Cardiac fibroblast (primary cell): ENCODE results near the gene MIP.

Experiments used
- DNase-seq, 2 donors: peaks; one replicate each; pipeline versions ENCODE4 v3.0.0 to v3.0.0-alpha.2; 2010; ENCODE audit warnings: low read depth in 2 of 2
- H3K4me3 ChIP-seq, 2 donors: replicated peaks in 1 of 2; 1 replicate in 1 of 2; 2 replicates in 1 of 2; pipeline ENCODE4 v1.5.1; 2011; ENCODE audit warnings: low read depth in 2 of 2, low read length in 2 of 2, mild to moderate bottlenecking in 2 of 2, moderate library complexity in 1 of 2
- TF ChIP-seq, protein P1 (sequence below): IDR thresholded peaks from one replicate; pipeline ENCODE4 v1.5.1; 2011; ENCODE audit warnings: low read depth, mild to moderate bottlenecking, low read length, inconsistent platforms

The MIP gene

GRCh38 chr12:56476972-56477432, 22.5 kb upstream of the MIP start:
- H3K4me3 ChIP-seq = no peak overlapping the region
- TF ChIP-seq, protein P1, sequence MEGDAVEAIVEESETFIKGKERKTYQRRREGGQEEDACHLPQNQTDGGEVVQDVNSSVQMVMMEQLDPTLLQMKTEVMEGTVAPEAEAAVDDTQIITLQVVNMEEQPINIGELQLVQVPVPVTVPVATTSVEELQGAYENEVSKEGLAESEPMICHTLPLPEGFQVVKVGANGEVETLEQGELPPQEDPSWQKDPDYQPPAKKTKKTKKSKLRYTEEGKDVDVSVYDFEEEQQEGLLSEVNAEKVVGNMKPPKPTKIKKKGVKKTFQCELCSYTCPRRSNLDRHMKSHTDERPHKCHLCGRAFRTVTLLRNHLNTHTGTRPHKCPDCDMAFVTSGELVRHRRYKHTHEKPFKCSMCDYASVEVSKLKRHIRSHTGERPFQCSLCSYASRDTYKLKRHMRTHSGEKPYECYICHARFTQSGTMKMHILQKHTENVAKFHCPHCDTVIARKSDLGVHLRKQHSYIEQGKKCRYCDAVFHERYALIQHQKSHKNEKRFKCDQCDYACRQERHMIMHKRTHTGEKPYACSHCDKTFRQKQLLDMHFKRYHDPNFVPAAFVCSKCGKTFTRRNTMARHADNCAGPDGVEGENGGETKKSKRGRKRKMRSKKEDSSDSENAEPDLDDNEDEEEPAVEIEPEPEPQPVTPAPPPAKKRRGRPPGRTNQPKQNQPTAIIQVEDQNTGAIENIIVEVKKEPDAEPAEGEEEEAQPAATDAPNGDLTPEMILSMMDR = no peak
- DNase-seq = no peak

DNA sequence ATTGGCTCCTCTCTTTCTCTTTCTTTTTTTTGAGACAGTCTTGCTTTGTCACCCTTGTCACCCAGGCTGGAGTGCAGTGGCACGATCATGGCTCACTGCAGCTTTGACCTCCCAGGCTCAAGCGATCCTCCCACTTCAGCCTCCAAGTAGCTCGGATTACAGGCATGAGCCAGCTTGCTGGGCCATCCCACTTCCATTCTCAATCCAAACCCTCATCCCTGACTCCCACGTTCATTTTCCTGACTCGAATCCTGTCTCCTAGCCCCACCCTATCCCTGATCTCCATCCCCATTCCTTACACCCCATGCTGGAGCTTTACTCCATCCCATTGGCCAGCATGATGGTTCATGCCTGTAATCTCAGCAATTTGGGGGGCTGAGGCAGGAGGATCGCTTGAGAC, 21.7 kb upstream of the MIP start:
- DNase-seq = no peak
- H3K4me3 ChIP-seq = no peak overlapping the region
- TF ChIP-seq, protein P1 = no peak

DNA sequence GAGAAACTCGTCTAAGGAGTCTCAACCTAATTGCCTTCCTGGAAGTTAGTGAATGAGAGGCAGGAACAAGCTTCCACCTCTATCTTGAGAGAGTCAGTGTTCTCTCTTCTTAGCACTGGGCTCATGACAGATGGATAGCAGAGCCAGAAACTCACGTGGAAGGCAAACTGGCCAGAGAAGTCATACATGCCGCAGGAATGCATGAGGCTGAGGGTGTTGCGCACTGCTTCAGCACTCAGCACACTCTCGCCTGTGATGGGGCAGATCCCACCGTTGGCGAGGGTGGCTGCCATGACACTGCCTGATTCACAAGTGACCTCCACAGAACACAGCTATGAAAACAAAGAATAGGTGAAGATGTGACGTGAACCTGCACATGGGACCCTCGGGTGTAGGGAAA, 19.9 kb upstream of the MIP start:
- TF ChIP-seq, protein P1 = no peak
- no peak for DNase-seq
- H3K4me3 ChIP-seq = no peak overlapping the region

DNA sequence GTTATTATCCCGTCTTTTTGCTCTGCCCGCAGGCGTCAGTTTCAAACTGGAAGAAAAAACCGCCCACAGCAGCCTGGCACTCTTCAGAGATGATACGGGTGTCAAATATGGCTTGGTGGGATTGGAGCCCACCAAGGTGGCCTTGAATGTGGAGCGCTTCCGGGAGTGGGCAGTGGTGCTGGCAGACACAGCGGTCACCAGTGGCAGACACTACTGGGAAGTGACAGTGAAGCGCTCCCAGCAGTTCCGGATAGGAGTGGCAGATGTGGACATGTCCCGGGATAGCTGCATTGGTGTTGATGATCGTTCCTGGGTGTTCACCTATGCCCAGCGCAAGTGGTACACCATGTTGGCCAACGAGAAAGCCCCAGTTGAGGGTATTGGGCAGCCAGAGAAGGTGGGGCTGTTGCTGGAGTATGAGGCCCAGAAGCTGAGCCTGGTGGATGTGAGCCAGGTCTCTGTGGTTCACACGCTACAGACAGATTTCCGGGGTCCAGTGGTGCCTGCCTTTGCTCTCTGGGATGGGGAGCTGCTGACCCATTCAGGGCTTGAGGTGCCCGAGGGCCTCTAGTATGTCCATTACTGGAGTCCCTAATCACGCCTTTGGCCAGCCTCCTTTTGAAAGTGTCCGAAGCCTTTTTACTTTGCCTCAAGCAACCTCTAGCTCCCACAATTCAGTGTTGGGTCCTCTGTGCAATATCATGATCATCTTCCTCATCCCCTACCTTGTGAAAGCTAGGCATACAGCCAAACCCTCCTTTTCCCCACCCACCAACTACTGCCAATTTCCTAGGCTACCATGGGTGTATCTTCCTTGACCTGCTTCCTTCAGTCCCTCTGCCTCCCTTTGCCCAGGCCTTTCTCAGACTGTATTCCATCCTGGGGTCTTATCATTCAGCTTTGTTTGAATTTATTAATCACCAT, 14.8 kb upstream of the MIP start:
- no peak for DNase-seq
- H3K4me3 ChIP-seq = peak overlapping the region; percentile 94 to 97
- TF ChIP-seq, protein P1 = no peak

DNA sequence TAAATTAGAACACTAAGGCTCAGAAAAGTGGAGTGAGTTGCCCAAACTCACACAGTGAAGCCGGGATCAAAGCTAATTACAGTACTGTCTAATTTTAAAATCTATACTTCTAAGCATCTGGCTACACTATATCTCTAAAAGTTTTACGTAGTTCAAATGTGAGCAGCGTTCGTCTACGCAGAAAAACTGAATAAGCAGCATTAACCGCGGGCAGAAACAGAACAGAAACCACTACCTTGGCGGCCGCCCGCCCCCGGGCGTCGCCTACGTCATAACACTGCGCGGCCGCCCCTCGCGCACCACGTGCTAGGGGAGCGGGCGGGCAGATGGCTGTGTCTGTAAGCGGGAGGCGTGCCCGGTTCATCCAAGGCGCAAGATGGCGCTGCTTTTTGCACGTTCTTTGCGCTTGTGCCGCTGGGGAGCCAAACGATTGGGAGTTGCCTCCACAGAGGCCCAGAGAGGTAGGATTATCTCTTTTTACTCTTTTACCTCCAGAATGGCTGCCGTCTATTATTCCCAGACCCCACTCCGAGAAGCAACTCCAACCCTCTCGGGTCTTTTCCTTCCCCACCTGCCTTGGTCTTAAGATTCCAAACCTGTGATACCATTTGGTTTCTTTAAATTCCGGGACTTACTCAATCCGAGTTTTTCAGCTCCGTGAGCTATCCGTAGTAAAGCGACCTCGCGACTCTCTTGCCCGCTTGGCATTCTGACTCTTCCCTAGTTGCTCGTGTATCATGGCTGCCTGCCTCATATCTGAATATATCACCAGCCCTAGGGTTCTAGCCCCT, 14.0 kb upstream of the MIP start, which contains the start of gene SPRYD4:
TSS of gene SPRYD4 (plus strand) at position 363 of the 791 bp plus-strand sequence. CDS start at position 377, 14 bp downstream.
- H3K4me3 ChIP-seq = peak within 1 kb of the TSS; percentile 94 to 97
- TF ChIP-seq, protein P1 = no peak

GRCh38 chr12:56462565-56462964, 8.1 kb upstream of the MIP start:
- no peak for DNase-seq
- TF ChIP-seq, protein P1 = no peak

More for the DNA sequence above, 14.0 kb upstream of the MIP start, which contains the start of gene SPRYD4:
- peak; percentile 93 to 94 for DNase-seq

More at GRCh38 chr12:56462565-56462964, 8.1 kb upstream of the MIP start:
- no peak overlapping the region for H3K4me3 ChIP-seq
